Esophagus muscularis mucosa (tissue), 3 donors: ENCODE data around the gene NMU.

Source experiments
- POLR2AphosphoS5 ChIP-seq, 2 donors: sonication (generic); formaldehyde crosslinking; IDR thresholded peaks; one replicate each; pipeline ENCODE4 v1.6.1; 2017; ENCODE audit warnings: antibody characterized with exemption in 2 of 2
- TF ChIP-seq, protein P1 (sequence below), 3 experiments: fragments of 200-600 bp in 2 of 3; fragments of 450-650 bp in 1 of 3; sonication (generic) in 2 of 3; IDR thresholded peaks; one replicate each; pipeline ENCODE4 v1.5.1; 2017 to 2019; ENCODE audit warnings: antibody characterized with exemption in 3 of 3, mild to moderate bottlenecking in 2 of 3, moderate library complexity in 1 of 3

GRCh38 chr4:55604996-55605395, 31.1 kb downstream of the NMU start:
- TF ChIP-seq, protein P1, sequence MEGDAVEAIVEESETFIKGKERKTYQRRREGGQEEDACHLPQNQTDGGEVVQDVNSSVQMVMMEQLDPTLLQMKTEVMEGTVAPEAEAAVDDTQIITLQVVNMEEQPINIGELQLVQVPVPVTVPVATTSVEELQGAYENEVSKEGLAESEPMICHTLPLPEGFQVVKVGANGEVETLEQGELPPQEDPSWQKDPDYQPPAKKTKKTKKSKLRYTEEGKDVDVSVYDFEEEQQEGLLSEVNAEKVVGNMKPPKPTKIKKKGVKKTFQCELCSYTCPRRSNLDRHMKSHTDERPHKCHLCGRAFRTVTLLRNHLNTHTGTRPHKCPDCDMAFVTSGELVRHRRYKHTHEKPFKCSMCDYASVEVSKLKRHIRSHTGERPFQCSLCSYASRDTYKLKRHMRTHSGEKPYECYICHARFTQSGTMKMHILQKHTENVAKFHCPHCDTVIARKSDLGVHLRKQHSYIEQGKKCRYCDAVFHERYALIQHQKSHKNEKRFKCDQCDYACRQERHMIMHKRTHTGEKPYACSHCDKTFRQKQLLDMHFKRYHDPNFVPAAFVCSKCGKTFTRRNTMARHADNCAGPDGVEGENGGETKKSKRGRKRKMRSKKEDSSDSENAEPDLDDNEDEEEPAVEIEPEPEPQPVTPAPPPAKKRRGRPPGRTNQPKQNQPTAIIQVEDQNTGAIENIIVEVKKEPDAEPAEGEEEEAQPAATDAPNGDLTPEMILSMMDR (IDR thresholded peaks at IDR 0.05) = no peak
- TF ChIP-seq POLR2AphosphoS5 (IDR thresholded peaks at IDR 0.05) = no peak
